CD4-positive, alpha-beta T cell treated with Interleukin-2 at 100 ng/mL for 4 hours (primary cell): ENCODE results near the gene PSMB10.

Experiments
- DNase-seq: peaks from one replicate; pipeline ENCODE4 v3.0.0-alpha.2; 2020; ENCODE audit warnings: low spot score

PSMB10 gene

GRCh38 chr16:67963662-67964321 is 27.1 kb upstream of the PSMB10 start:
- DNase-seq = no peak

- DNase-seq = no peak
These were observed 26.6 kb upstream of the PSMB10 start for GRCh38 chr16:67963292-67963661.

- DNase-seq = no peak
These were observed 25.5 kb upstream of the PSMB10 start for GRCh38 chr16:67962135-67962534.

GRCh38 chr16:67961551-67961957 is 24.9 kb upstream of the PSMB10 start:
- no peak for DNase-seq

GRCh38 chr16:67959536-67960329 is 23.1 kb upstream of the PSMB10 start:
- no peak for DNase-seq

GRCh38 chr16:67957622-67958021 is 21.0 kb upstream of the PSMB10 start:
- no peak for DNase-seq

- no peak for DNase-seq
These were observed 18.0 kb upstream of the PSMB10 start for GRCh38 chr16:67954421-67955196.

- DNase-seq = no peak
These were observed 17.2 kb upstream of the PSMB10 start for GRCh38 chr16:67953641-67954375.

- no peak for DNase-seq
These were observed 14.8 kb upstream of the PSMB10 start for GRCh38 chr16:67951485-67951884.

GRCh38 chr16:67950335-67950843 is 13.7 kb upstream of the PSMB10 start:
- DNase-seq = no peak

- no peak for DNase-seq
These were observed 13.0 kb upstream of the PSMB10 start for GRCh38 chr16:67949645-67950044.

GRCh38 chr16:67948015-67948414 is 11.4 kb upstream of the PSMB10 start:
- no peak for DNase-seq

GRCh38 chr16:67946966-67947558 is 10.4 kb upstream of the PSMB10 start:
- DNase-seq = no peak

GRCh38 chr16:67946128-67946569 is 9.5 kb upstream of the PSMB10 start:
- no peak for DNase-seq

- DNase-seq = no peak
These were observed 8.8 kb upstream of the PSMB10 start for GRCh38 chr16:67945392-67945933.

GRCh38 chr16:67944690-67945391 is 8.2 kb upstream of the PSMB10 start:
- DNase-seq = no peak

- DNase-seq = no peak
These were observed 7.2 kb upstream of the PSMB10 start, which contains the start of gene LCAT for GRCh38 chr16:67943619-67944504. Gene LCAT, minus strand, starts transcription at chr16:67944120. Its CDS starts 19 bp downstream, at chr16:67944101.

GRCh38 chr16:67943256-67943618 is 6.6 kb upstream of the PSMB10 start:
- no peak for DNase-seq

GRCh38 chr16:67942510-67943255 is 6.0 kb upstream of the PSMB10 start:
- no peak for DNase-seq
